GM21526 (cell line): ENCODE results near the gene KCNQ1.
"Not testable (repeated sequence)": the region's sequence is repeated elsewhere in the genome, so short reads cannot be mapped to it uniquely, and the experiment has no call there.

ENCODE experiments used
- ATAC-seq: cut with Tn5 transposase; IDR thresholded peaks from one replicate; pipeline ENCODE4 v1.9.1; 2021; ENCODE audit warnings: moderate library complexity; ENCODE audit not compliant: unreplicated experiment, low FRiP score

The KCNQ1 gene

GRCh38 chr11:2625183-2625582 is 180.4 kb downstream of the KCNQ1 start:
- ATAC-seq, result no peak

GRCh38 chr11:2630679-2631078 is 185.9 kb downstream of the KCNQ1 start:
- ATAC-seq, result no peak

GRCh38 chr11:2631161-2631560 is 186.4 kb downstream of the KCNQ1 start:
- no peak for ATAC-seq

GRCh38 chr11:2639763-2640162 is 195.0 kb downstream of the KCNQ1 start:
- ATAC-seq, result not testable (repeated sequence)

- no peak for ATAC-seq
Measured at GRCh38 chr11:2641623-2642022, 196.8 kb downstream of the KCNQ1 start.

- ATAC-seq, result no peak
Measured at GRCh38 chr11:2643746-2644145, 198.9 kb downstream of the KCNQ1 start.

GRCh38 chr11:2644844-2645778 is 200.3 kb downstream of the KCNQ1 start:
- no peak for ATAC-seq

- ATAC-seq, result no peak
Measured at GRCh38 chr11:2645779-2646118, 200.9 kb downstream of the KCNQ1 start.

- no peak for ATAC-seq
Measured at GRCh38 chr11:2647167-2647566, 202.4 kb downstream of the KCNQ1 start.

- no peak for ATAC-seq
Measured at GRCh38 chr11:2647953-2648352, 203.1 kb downstream of the KCNQ1 start.

GRCh38 chr11:2649400-2649799 is 204.6 kb downstream of the KCNQ1 start:
- no peak for ATAC-seq

- ATAC-seq, result no peak
Measured at GRCh38 chr11:2649848-2650247, 205.0 kb downstream of the KCNQ1 start.

GRCh38 chr11:2650343-2650867 is 205.6 kb downstream of the KCNQ1 start:
- no peak for ATAC-seq

- ATAC-seq, result no peak
Measured at GRCh38 chr11:2651054-2651617, 206.3 kb downstream of the KCNQ1 start.

- ATAC-seq, result no peak
Measured at GRCh38 chr11:2651826-2652271, 207.0 kb downstream of the KCNQ1 start.

- ATAC-seq, result no peak
Measured at GRCh38 chr11:2652333-2653197, 207.8 kb downstream of the KCNQ1 start.

GRCh38 chr11:2653198-2653551 is 208.4 kb downstream of the KCNQ1 start:
- ATAC-seq, result no peak

- ATAC-seq, result no peak
Measured at GRCh38 chr11:2653930-2654739, 209.3 kb downstream of the KCNQ1 start.

GRCh38 chr11:2655016-2655719 is 210.4 kb downstream of the KCNQ1 start:
- ATAC-seq, result no peak
